Measurements from ENCODE around the gene TRIO.

- TF ChIP-seq EZH2 (IDR thresholded peaks at IDR 0.05) (no peak), POLR2AphosphoS5 (IDR thresholded peaks at IDR 0.05; ENCODE audit: borderline replicate concordance, low read depth, low read length) (no peak)
Observed at GRCh38 chr5:14153932-14154731, 11.0 kb downstream of the TRIO start.
